Measurements from ENCODE around the gene IFNGR1.

- TF ChIP-seq CTCF (IDR thresholded peaks at IDR 0.05) (no peak), POLR2A (IDR thresholded peaks at IDR 0.05) (no peak)
Measured at GRCh38 chr6:137190583-137191094, 28.5 kb downstream of the IFNGR1 start.
